HG03064 (cell line): ENCODE data around the gene PHTF1.
"Not testable (repeated sequence)": the region's sequence is repeated elsewhere in the genome, so short reads cannot be mapped to it uniquely, and the experiment has no call there.

Experiments used
- ATAC-seq: cut with Tn5 transposase; IDR thresholded peaks from one replicate; pipeline ENCODE4 v1.9.1; 2021; ENCODE audit warnings: low read depth; ENCODE audit not compliant: unreplicated experiment

The PHTF1 gene

GRCh38 chr1:113779542-113779941 lies 20.3 kb upstream of the PHTF1 start:
- ATAC-seq = no peak

DNA sequence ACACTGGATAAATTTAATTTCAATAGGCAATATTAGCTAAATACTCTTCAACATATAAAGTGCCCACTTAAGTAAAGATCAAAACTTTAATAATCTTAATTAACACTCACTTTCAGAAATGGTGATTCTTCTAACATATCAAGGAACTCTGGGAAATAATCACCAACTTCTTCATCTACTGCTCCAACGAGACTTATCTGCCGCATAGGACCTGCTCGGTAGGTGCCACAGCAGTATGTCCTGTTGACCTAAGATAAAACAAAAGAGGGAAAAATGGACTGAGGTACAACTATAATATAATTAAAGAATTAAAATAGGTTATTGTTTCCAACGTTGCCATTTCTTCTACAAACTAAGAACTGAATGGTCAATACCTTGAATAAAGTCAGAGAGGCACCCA lies 18.3 kb upstream of the PHTF1 start:
- ATAC-seq = no peak

DNA sequence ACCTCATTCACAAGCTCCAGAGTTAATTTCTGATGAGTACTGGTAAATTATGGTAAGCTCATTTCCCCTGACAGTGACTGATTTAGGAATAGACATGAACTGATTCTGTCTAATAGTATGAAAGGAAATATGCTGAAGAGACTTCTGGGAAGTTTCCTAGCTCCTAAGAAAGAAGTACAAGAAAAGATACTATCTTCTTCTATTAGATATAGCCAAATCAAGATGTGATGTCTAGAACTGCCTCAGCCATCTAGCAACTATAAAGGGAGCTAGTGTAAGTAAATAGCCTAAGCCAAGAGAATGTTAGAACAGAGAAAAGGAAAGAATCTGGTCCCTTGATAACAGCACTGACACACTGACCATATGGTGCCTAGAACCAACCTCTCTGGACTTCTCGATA lies 10.7 kb upstream of the PHTF1 start:
- ATAC-seq = no peak

GRCh38 chr1:113769601-113769970 lies 10.3 kb upstream of the PHTF1 start:
- ATAC-seq = no peak

- no peak for ATAC-seq
Observed at GRCh38 chr1:113768916-113769600, 9.8 kb upstream of the PHTF1 start.

DNA sequence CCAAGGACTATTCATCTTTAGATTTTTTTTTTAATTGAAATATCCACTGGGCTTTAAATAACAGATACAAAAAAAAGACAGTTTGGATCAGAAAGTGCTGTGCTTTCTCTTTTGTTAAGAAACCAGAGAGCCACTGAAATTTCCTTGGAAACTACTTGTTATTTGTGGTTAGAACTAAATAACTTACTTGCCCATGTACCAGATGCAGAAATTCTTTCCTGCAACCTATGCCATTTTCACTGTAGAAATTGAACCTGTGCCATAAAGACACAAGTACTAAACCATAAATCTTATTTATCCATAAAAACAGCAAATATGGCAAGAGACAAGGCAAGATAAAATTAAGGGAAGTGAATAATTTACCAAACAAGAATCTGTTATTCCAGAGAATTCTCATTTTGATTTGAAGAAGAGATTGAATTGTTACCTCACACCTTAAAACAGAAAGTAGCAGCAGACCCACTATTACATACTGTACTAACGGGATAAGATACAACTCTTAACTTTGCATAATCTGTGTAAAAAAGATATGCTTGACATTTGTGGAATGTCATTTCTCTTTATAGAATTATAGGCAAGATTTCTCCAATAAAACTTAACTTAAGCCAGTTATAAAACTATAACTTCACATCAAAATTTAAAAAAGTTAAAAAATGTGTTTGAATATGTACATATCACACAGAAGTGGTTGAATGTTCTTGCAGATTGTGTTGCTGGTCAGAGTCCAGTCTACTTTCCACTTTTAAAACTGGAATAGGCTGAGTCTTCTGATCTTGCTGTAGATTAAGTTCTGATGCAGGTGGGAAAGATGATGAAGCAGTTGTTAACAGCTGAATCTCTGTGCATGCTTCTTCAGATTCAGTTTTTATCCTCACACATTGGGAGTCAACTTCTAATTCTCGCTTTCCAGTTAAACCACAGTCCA lies 6.3 kb upstream of the PHTF1 start:
- no peak for ATAC-seq

DNA sequence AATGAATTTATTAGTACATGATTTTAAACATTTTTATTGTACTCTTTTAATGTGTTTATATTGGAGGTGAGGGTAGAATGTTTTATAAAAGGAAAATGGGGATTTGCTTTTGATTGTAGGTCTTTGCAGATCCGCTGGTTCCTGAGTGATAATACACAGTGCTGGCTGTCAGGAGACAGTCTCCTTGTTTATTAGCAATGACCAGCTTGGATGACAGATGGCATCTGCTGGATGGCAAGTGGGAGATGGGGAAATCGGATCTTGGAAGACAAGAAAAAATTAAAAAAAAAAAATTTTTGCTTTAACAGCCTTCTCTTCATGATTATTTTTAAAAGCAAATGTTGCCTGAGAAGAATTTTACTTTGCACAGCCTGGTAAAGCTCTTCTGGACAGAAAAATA lies 4.4 kb upstream of the PHTF1 start:
- ATAC-seq = no peak

DNA sequence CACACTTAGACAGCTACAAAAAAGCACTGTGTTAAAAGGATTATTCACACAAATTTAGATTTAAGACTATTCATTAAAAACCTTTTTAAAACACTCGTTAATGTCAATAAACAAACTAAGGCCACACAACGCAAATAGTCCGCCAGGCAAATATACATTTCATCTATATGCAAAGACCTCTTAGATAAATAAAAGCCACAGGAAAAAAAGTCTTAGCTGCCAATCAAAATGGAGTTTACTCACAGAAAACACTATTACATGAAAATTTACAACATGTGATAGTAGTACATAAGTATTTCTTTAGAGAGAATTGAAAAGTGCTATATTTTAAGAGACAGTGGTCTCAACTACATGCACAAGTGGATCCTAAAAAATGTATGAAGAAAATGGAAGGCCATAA lies 2.7 kb upstream of the PHTF1 start:
- no peak for ATAC-seq

- ATAC-seq = no peak
Observed at GRCh38 chr1:113760102-113761080, 1.1 kb upstream of the PHTF1 start.

- peak; percentile 59 for ATAC-seq
Observed at GRCh38 chr1:113758631-113759332, 504 bp downstream of the PHTF1 start.

- ATAC-seq = no peak
Observed at GRCh38 chr1:113756461-113756860, 2.8 kb downstream of the PHTF1 start.

- not testable (repeated sequence) for ATAC-seq
Observed at GRCh38 chr1:113753333-113753732, 6.0 kb downstream of the PHTF1 start.

DNA sequence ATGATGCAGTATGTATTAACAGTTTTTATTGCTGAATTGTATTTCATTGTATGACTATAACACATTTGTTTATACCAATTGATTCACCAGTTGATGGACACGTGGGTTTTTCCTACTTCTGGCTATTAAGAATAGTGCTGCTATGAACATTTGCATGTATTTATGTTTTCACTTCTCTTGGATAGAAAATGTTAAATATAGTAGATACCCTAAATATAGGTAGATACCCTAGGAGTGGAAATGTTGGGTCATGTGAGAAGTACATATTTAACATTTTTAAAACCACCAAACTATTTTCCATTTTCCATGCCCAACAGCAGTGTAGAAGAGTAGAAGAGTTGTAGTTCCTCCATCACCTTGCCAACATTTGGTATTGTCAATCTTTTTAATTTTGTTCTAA lies 7.8 kb downstream of the PHTF1 start:
- no peak for ATAC-seq

DNA sequence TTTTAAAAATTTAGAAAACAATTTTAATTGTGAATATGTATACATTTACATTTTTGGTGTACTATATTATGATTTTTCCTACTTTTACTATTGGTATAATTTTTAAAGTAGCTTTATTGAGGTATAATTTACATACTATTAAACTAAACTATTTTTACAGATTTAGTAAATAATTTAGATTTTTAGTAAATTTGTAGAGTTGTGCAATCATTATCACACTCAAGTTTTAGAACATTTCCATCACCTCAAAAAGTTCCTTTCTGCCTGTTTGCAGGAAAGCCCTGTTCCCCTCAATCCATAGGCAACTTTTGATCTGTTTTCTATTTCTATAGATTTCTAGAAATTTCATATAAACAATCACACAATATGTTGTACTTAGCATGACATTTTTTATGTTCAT lies 8.2 kb downstream of the PHTF1 start:
- ATAC-seq = no peak

- no peak for ATAC-seq
Observed at GRCh38 chr1:113749402-113749801, 9.9 kb downstream of the PHTF1 start.

GRCh38 chr1:113747376-113747775 lies 11.9 kb downstream of the PHTF1 start:
- no peak for ATAC-seq

- no peak for ATAC-seq
Observed at GRCh38 chr1:113745425-113745824, 13.9 kb downstream of the PHTF1 start.

GRCh38 chr1:113744114-113744513 lies 15.2 kb downstream of the PHTF1 start:
- no peak for ATAC-seq

DNA sequence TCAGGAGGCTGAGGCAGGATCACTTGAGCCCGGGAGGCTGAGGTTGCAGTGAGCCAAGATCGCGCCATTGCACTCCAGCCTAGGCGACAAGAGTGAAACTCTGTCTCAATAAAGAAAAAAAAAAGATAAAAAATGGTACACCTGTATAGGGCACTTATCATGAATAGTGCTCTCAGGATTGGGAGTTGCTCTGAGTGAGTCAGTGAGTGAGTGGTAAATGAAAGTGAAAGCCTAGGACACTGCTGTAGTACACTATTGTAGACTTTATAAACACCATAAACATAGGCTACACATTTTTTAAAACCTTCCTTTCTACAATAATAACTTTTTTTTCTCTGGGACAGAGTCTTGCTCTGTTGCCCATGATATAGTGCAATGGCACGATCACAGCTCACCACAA lies 16.8 kb downstream of the PHTF1 start:
- ATAC-seq = no peak

DNA sequence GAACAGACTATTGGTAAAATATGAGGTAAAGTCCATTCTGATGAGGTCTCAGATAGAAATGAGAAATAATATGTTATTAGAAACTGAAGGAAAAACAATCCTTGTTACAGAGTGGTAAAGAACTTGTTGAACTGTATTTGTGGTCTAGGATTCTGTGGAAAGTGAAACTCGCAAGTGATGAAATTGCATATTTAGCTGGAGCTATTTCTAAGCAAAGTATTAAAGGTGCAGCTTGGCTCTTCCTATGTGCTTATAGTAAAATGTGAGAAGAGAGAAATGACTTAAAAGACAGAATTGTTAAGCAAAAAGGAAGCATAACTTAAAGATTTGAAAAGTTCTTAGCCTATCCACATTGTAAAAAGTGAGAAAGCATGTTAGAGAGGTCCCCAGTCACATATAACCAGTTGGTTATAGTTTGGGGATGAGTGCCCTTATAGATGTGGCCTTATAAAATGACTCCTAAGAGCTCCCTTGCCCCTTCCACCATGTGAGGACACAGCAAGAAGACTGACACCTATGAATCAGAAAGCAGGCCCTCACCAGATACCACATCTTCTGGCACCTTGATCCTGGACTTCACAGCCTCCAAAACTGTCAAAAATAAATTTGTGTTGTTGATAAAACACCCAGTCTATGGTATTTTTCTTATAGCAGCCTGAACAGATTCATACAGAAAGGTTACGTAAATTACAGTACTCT lies 24.8 kb downstream of the PHTF1 start:
- ATAC-seq = no peak
